Endothelial cell of umbilical vein (primary cell): ENCODE measurements around the gene SIRT5. TPM values are rescaled to one million over a fixed set of nuclear protein-coding genes. Genes with fewer than 3 reads are reported as not detected.

Source experiments
- BruUV-seq: library from RNA; stranded (reverse); fragments of 400-500 nt; replicated peaks from 2 replicates; lab custom pipeline; 2021; lab: Mats Ljungman, UMichigan
- CTCF ChIA-PET: fragments of 300-600, 350-600 bp; sonication (Branson Sonifier 250); formaldehyde crosslinking; loops from one replicate; lab custom pipeline; 2021; ENCODE audit warnings: antibody characterized with exemption, inconsistent platforms; lab: Charles Lee
- POLR2A ChIA-PET: fragments of 300-600, 350-600 bp; sonication (Branson Sonifier 250); formaldehyde crosslinking; loops from one replicate; lab custom pipeline; 2021; ENCODE audit warnings: antibody characterized with exemption, inconsistent platforms; lab: Charles Lee
- DNase-seq: peaks from one replicate; pipeline ENCODE4 v3.0.0-alpha.2; 2011; ENCODE audit warnings: low read depth, low spot score
- FAIRE-seq: peaks from 2 replicates; lab custom pipeline; 2011; peaks lifted over from hg19 to GRCh38; lab: Jason Lieb, UNC
- H2AFZ ChIP-seq: 2 replicates; pipeline ENCODE4 v1.6.0; 2012; ENCODE audit warnings: low read depth, low read length, control low read depth, inconsistent platforms
- H3K27ac ChIP-seq: 2 replicates; pipeline ENCODE4 v1.5.1; 2011; ENCODE audit warnings: low read depth, mild to moderate bottlenecking, control low read depth, low read length, moderate library complexity; ENCODE audit not compliant: insufficient read depth
- H3K27me3 ChIP-seq, 2 experiments: 2 replicates each; pipeline versions ENCODE4 v1.6.0 to v1.6.1; 2011; ENCODE audit warnings: low read length in 2 of 2, mixed read lengths in 1 of 2; ENCODE audit not compliant: control insufficient read depth in 2 of 2, insufficient read depth in 2 of 2
- H3K36me3 ChIP-seq, 2 experiments: 2 replicates in 1 of 2; 3 replicates in 1 of 2; pipeline ENCODE4 v1.5.1; 2011; ENCODE audit warnings: low read length in 2 of 2, mild to moderate bottlenecking in 1 of 2, moderate library complexity in 1 of 2; ENCODE audit not compliant: control insufficient read depth in 2 of 2, insufficient read depth in 2 of 2; ENCODE audit errors: extremely low read depth in 1 of 2
- H3K4me1 ChIP-seq: 3 replicates; pipeline ENCODE4 v1.5.1; 2011; ENCODE audit warnings: mild to moderate bottlenecking, low read length; ENCODE audit not compliant: control insufficient read depth, insufficient read depth; ENCODE audit errors: extremely low read depth
- H3K4me2 ChIP-seq: 2 replicates; pipeline ENCODE4 v1.6.1; 2011; ENCODE audit warnings: low read length, control low read depth, mixed read lengths; ENCODE audit not compliant: insufficient read depth
- H3K4me3 ChIP-seq, 3 experiments: fragments of 200-600 bp in 1 of 3; sonication (generic), shearing (Covaris generic) in 1 of 3; replicated peaks in 1 of 3; 2 replicates each; pipeline ENCODE4 v1.5.1; 2011 to 2016; ENCODE audit warnings: control low read depth in 3 of 3, low read length in 3 of 3, mild to moderate bottlenecking in 2 of 3, inconsistent platforms in 1 of 3, low read depth in 1 of 3, moderate library complexity in 1 of 3; ENCODE audit not compliant: insufficient read depth in 1 of 3
- H3K79me2 ChIP-seq: 2 replicates; pipeline ENCODE4 v1.6.0; 2012; ENCODE audit warnings: low read length, inconsistent platforms; ENCODE audit not compliant: control insufficient read depth, insufficient read depth
- H3K9ac ChIP-seq: replicated peaks from 2 replicates; pipeline ENCODE3; 2011; ENCODE audit warnings: low read length, control low read depth; ENCODE audit not compliant: insufficient read depth; ENCODE audit errors: extremely low read depth
- H3K9me1 ChIP-seq: replicated peaks from 3 replicates; pipeline ENCODE4 v1.6.0; 2011; ENCODE audit warnings: mild to moderate bottlenecking, low read length; ENCODE audit not compliant: control insufficient read depth, insufficient read depth; ENCODE audit errors: extremely low read depth
- H3K9me3 ChIP-seq: replicated peaks from 2 replicates; pipeline ENCODE4 v1.5.1; 2012; ENCODE audit warnings: low read length, inconsistent platforms; ENCODE audit not compliant: control insufficient read depth, insufficient read depth
- H4K20me1 ChIP-seq: replicated peaks from 2 replicates; pipeline ENCODE3; 2011; ENCODE audit warnings: mild to moderate bottlenecking, low read length; ENCODE audit not compliant: control insufficient read depth, insufficient read depth; ENCODE audit errors: extremely low read depth
- EZH2 ChIP-seq: IDR thresholded peaks from 2 replicates; pipeline ENCODE4 v1.6.1; 2012; ENCODE audit warnings: borderline replicate concordance, low read depth, mild to moderate bottlenecking, moderate library complexity, low read length, inconsistent platforms; ENCODE audit not compliant: severe bottlenecking
- FOS ChIP-seq: IDR thresholded peaks from 2 replicates; pipeline ENCODE4 v1.6.1; 2011; ENCODE audit warnings: mild to moderate bottlenecking, low read length, moderate library complexity, borderline replicate concordance; ENCODE audit not compliant: insufficient read depth
- GATA2 ChIP-seq: IDR thresholded peaks from 2 replicates; pipeline ENCODE4 v1.7.0; 2011; ENCODE audit warnings: low read depth, mild to moderate bottlenecking, moderate library complexity, mixed read lengths, low read length; ENCODE audit not compliant: insufficient read length, insufficient read depth
- JUN ChIP-seq: IDR thresholded peaks from 2 replicates; pipeline ENCODE4 v1.6.1; 2011; ENCODE audit warnings: borderline replicate concordance, low read depth; ENCODE audit not compliant: insufficient read length, insufficient read depth
- MAX ChIP-seq: IDR thresholded peaks from 2 replicates; pipeline ENCODE4 v1.6.1; 2011; ENCODE audit not compliant: insufficient read depth, insufficient read length
- MYC ChIP-seq: IDR thresholded peaks from one replicate; pipeline ENCODE4 v1.6.1; 2011; ENCODE audit warnings: mild to moderate bottlenecking, low read depth, low read length
- POLR2A ChIP-seq: IDR thresholded peaks from 2 replicates; pipeline ENCODE4 v1.6.1; 2012; ENCODE audit warnings: low read depth, mild to moderate bottlenecking, control low read depth, low read length
- POLR2AphosphoS5 ChIP-seq: IDR thresholded peaks from 2 replicates; pipeline ENCODE4 v1.6.1; 2012; ENCODE audit warnings: low read depth, mild to moderate bottlenecking, control low read depth, low read length, moderate library complexity; ENCODE audit not compliant: insufficient read depth
- dilution Hi-C: fragments of 300-500 bp; cut with MboI; formaldehyde crosslinking; loops from one replicate; pipeline ENCODE4 v1.15.0; 2019; ENCODE audit warnings: low sequenced_read_pairs; ENCODE audit not compliant: extremely low pct_ligation_motif_present
- intact Hi-C: fragments of 100-400 bp; cut with micrococcal nuclease; formaldehyde crosslinking; loops from one replicate; pipeline ENCODE4 v1.10.0; 2022
- polyA plus RNA-seq, 4 experiments: library from polyadenylated mRNA; depleted of rRNA in 3 of 4; stranded (reverse) in 3 of 4; unstranded in 1 of 4; fragments of >200 nt; gene quantifications; 2 replicates each; pipeline versions ENCODE4 v1.2.1 to v1.2.3, GENCODE V29; 2011 to 2012; ENCODE audit warnings: missing spikeins in 1 of 4
- total RNA-seq: library from RNA; stranded (reverse); gene quantifications from 2 replicates; pipeline ENCODE4 v1.2.3, GENCODE V29; 2021
- TF ChIP-seq, protein P1 (sequence below), 2 donors: IDR thresholded peaks; 1 replicate in 1 of 2; 2 replicates in 1 of 2; pipeline ENCODE4 v1.5.1; 2011; ENCODE audit warnings: low read length in 2 of 2, mild to moderate bottlenecking in 2 of 2, moderate library complexity in 2 of 2, control low read depth in 1 of 2, inconsistent platforms in 1 of 2, low read depth in 1 of 2; ENCODE audit not compliant: insufficient read depth in 1 of 2; ENCODE audit errors: extremely low read depth in 1 of 2

The SIRT5 gene
- total and polyA plus RNA-seq, 2 donors (not counting 3 experiments of a cell fraction or from before 2014, with no cell fraction given), result 4.7 to 7.2 TPM

- FAIRE-seq, result no peak
- H3K79me2 ChIP-seq, result no peaks in the 10 kb centered on the region
- CTCF ChIA-PET, result no interaction called here
- no TSS peak for BruUV-seq
- no peak overlapping the region for H3K27ac ChIP-seq
- intact Hi-C loops, result loop anchor here (10.0 kb wide), 1 partner anchor 217 kb away; no protein-coding TSS in a partner anchor
- H3K4me2 ChIP-seq, result no peak overlapping the region
- H4K20me1 ChIP-seq, result no peaks in the 10 kb centered on the region
- dilution Hi-C loops, result no loop called here
- H2AFZ ChIP-seq, result no peak overlapping the region
- H3K36me3 ChIP-seq, result no peaks in the 10 kb centered on the region
- no peaks in the 10 kb centered on the region for H3K9me3 ChIP-seq
- POLR2A ChIA-PET, result no interaction called here
- no peak overlapping the region for H3K9ac ChIP-seq
- no peak for DNase-seq
- no peak overlapping the region for H3K4me3 ChIP-seq
- no peaks in the 10 kb centered on the region for H3K9me1 ChIP-seq
- H3K4me1 ChIP-seq, result peaks cover 8% of the 10 kb centered on the region
- H3K27me3 ChIP-seq, result no peaks in the 10 kb centered on the region
- TF ChIP-seq MYC, result no peak
- no peak for TF ChIP-seq FOS
- no peak for TF ChIP-seq POLR2AphosphoS5
- TF ChIP-seq JUN, result no peak
- no peak for TF ChIP-seq POLR2A
- no peak for TF ChIP-seq GATA2
- TF ChIP-seq, protein P1, sequence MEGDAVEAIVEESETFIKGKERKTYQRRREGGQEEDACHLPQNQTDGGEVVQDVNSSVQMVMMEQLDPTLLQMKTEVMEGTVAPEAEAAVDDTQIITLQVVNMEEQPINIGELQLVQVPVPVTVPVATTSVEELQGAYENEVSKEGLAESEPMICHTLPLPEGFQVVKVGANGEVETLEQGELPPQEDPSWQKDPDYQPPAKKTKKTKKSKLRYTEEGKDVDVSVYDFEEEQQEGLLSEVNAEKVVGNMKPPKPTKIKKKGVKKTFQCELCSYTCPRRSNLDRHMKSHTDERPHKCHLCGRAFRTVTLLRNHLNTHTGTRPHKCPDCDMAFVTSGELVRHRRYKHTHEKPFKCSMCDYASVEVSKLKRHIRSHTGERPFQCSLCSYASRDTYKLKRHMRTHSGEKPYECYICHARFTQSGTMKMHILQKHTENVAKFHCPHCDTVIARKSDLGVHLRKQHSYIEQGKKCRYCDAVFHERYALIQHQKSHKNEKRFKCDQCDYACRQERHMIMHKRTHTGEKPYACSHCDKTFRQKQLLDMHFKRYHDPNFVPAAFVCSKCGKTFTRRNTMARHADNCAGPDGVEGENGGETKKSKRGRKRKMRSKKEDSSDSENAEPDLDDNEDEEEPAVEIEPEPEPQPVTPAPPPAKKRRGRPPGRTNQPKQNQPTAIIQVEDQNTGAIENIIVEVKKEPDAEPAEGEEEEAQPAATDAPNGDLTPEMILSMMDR (IDR thresholded peaks at IDR 0.05; ENCODE audit: extremely low read depth in 1 of 2, insufficient read depth in 1 of 2, low read depth in 1 of 2, low read length in 2 of 2), result no peak
- no peak for TF ChIP-seq EZH2
- no peak for TF ChIP-seq MAX
Measured at GRCh38 chr6:13577926-13578325, 3.5 kb downstream of the SIRT5 start.
